OCI-LY1 (cell line): Measurements from ENCODE around the gene TM2D3.

Experiments used
- EZH2 ChIP-seq: fragments of 200-600 bp; sonication (generic), shearing (Covaris generic); IDR thresholded peaks from 2 replicates; pipeline ENCODE4 v1.8.0; 2017; ENCODE audit warnings: borderline replicate concordance, mixed run types, mild to moderate bottlenecking, antibody characterized with exemption, low read length, moderate library complexity, mixed read lengths
- TF ChIP-seq, protein P1 (sequence below): fragments of 200-600 bp; sonication (generic), shearing (Covaris generic); IDR thresholded peaks from 2 replicates; pipeline ENCODE4 v1.5.1; 2017; ENCODE audit warnings: mild to moderate bottlenecking, antibody characterized with exemption, low read length, moderate library complexity, mixed read lengths

DNA sequence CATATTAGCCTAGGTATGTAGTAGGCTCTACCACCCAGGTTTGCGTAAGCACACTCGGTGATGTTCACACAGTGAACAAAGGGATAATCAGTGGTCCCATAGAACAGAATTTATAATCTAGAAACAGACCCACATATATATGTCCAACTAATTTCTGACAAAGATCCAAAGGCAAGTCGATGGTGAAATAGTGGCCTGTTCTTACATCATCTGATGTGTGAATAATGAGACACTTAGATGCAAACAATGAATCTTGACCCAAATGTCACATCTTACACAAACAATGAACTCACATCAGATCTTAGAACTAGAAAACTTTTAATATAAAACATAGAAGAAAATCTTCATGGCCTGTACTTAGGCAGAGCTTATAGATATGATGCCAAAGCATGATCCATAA lies 17.6 kb upstream of the TM2D3 start:
- TF ChIP-seq, protein P1, sequence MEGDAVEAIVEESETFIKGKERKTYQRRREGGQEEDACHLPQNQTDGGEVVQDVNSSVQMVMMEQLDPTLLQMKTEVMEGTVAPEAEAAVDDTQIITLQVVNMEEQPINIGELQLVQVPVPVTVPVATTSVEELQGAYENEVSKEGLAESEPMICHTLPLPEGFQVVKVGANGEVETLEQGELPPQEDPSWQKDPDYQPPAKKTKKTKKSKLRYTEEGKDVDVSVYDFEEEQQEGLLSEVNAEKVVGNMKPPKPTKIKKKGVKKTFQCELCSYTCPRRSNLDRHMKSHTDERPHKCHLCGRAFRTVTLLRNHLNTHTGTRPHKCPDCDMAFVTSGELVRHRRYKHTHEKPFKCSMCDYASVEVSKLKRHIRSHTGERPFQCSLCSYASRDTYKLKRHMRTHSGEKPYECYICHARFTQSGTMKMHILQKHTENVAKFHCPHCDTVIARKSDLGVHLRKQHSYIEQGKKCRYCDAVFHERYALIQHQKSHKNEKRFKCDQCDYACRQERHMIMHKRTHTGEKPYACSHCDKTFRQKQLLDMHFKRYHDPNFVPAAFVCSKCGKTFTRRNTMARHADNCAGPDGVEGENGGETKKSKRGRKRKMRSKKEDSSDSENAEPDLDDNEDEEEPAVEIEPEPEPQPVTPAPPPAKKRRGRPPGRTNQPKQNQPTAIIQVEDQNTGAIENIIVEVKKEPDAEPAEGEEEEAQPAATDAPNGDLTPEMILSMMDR: no peak
- TF ChIP-seq EZH2: no peak
